Astrocyte (in vitro differentiated cells and primary cell): ENCODE measurements around the gene ZNF593OS. TPM values are rescaled to one million over a fixed set of nuclear protein-coding genes. Genes with fewer than 3 reads are reported as not detected.

ENCODE experiments used
- DNase-seq: peaks from one replicate; pipeline ENCODE4 v3.0.0-alpha.2; 2010; ENCODE audit warnings: low read depth
- FAIRE-seq: peaks from 2 replicates; lab custom pipeline; 2011; peaks lifted over from hg19 to GRCh38; lab: Jason Lieb, UNC
- H2AFZ ChIP-seq: 2 replicates; pipeline ENCODE4 v1.6.0; 2012; ENCODE audit warnings: low read depth, low read length, inconsistent platforms
- H3K27ac ChIP-seq: 2 replicates; pipeline ENCODE4 v1.5.1; 2011; ENCODE audit warnings: low read depth, low read length, inconsistent platforms
- H3K27me3 ChIP-seq: 2 replicates; pipeline ENCODE4 v1.6.0; 2011; ENCODE audit warnings: low read length, inconsistent platforms; ENCODE audit not compliant: insufficient read depth
- H3K36me3 ChIP-seq: 2 replicates; pipeline ENCODE4 v1.5.1; 2011; ENCODE audit warnings: low read length, inconsistent platforms; ENCODE audit not compliant: insufficient read depth
- H3K4me1 ChIP-seq: 2 replicates; pipeline ENCODE4 v1.5.1; 2011; ENCODE audit warnings: low read length, inconsistent platforms; ENCODE audit not compliant: insufficient read depth
- H3K4me2 ChIP-seq: 2 replicates; pipeline ENCODE4 v1.6.0; 2012; ENCODE audit warnings: low read length, inconsistent platforms
- H3K4me3 ChIP-seq: 2 replicates; pipeline ENCODE4 v1.5.1; 2011; ENCODE audit warnings: low read depth, mild to moderate bottlenecking, low read length, inconsistent platforms; ENCODE audit not compliant: insufficient read depth
- H3K79me2 ChIP-seq: 2 replicates; pipeline ENCODE4 v1.6.0; 2012; ENCODE audit warnings: mild to moderate bottlenecking, low read length, inconsistent platforms; ENCODE audit not compliant: insufficient read depth
- H3K9ac ChIP-seq: 2 replicates; pipeline ENCODE4 v1.6.0; 2012; ENCODE audit warnings: mild to moderate bottlenecking, low read length, inconsistent platforms
- H3K9me3 ChIP-seq: 2 replicates; pipeline ENCODE4 v1.5.1; 2012; ENCODE audit warnings: low read depth, mild to moderate bottlenecking, low read length, inconsistent platforms; ENCODE audit not compliant: insufficient read depth
- H4K20me1 ChIP-seq: 2 replicates; pipeline ENCODE4 v1.6.0; 2012; ENCODE audit warnings: low read length, inconsistent platforms; ENCODE audit not compliant: insufficient read depth
- H3K27ac Mint-ChIP-seq: one replicate; pipeline ENCODE4 v1.8.0; 2021; ENCODE audit warnings: mild to moderate bottlenecking, mixed read lengths; ENCODE audit not compliant: unreplicated experiment
- H3K27me3 Mint-ChIP-seq: one replicate; pipeline ENCODE4 v1.8.0; 2021; ENCODE audit warnings: low read depth, mixed read lengths; ENCODE audit not compliant: unreplicated experiment
- H3K36me3 Mint-ChIP-seq: one replicate; pipeline ENCODE4 v1.8.0; 2021; ENCODE audit warnings: low read depth, mixed read lengths; ENCODE audit not compliant: unreplicated experiment
- H3K4me1 Mint-ChIP-seq: one replicate; pipeline ENCODE4 v1.8.0; 2021; ENCODE audit warnings: low read depth, mixed read lengths; ENCODE audit not compliant: unreplicated experiment
- H3K4me3 Mint-ChIP-seq: one replicate; pipeline ENCODE4 v1.8.0; 2021; ENCODE audit warnings: mild to moderate bottlenecking, moderate library complexity, mixed read lengths; ENCODE audit not compliant: unreplicated experiment
- H3K9me3 Mint-ChIP-seq: one replicate; pipeline ENCODE4 v1.8.0; 2021; ENCODE audit warnings: mild to moderate bottlenecking, mixed read lengths; ENCODE audit not compliant: unreplicated experiment
- EZH2 ChIP-seq: IDR thresholded peaks from 2 replicates; pipeline ENCODE4 v1.6.1; 2012; ENCODE audit warnings: mild to moderate bottlenecking, low read length, inconsistent platforms; ENCODE audit not compliant: insufficient read depth
- total RNA-seq: library from RNA; stranded (reverse); gene quantifications from 2 replicates; pipeline ENCODE4 v1.2.1, GENCODE V29; 2021
- TF ChIP-seq, protein P1 (sequence below): IDR thresholded peaks from 2 replicates; pipeline ENCODE4 v1.5.1; 2011; ENCODE audit warnings: low read depth, mild to moderate bottlenecking, inconsistent platforms, low read length, moderate library complexity; ENCODE audit not compliant: insufficient read depth

ZNF593OS gene
- total RNA-seq, 1 donor from 2014 or later: not detected

DNA sequence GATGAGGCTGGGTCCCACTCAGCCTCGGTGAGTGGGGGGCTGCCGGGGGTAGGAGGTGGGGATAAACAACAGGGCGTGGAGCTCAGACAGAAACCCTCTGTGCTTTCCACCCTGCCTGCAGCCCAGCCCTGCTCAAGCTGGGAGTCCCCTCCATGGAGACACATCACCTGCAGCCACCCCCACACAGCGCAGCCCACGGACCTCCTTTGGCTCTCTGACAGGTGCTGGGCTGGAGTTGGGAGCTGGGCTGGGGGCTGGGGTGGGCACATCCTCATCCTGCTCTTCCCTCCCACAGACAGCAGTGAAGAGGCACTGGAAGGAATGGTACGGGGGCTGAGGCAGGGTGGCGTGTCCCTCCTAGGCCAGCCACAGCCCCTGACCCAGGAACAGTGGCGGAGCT is 16.8 kb upstream of the ZNF593OS start:
- Histone ChIP-seq H4K20me1 (no peaks in the 10 kb centered on the region), H3K79me2 (no peaks in the 10 kb centered on the region), H3K4me3 (no peak overlapping the region), H3K9ac (no peak overlapping the region), H2AFZ (no peak overlapping the region), H3K4me2 (no peak overlapping the region), H3K27ac (no peak overlapping the region), H3K36me3 (no peaks in the 10 kb centered on the region), H3K27me3 (peaks cover under 1% of the 10 kb centered on the region), H3K4me1 (no peaks in the 10 kb centered on the region), H3K9me3 (no peaks in the 10 kb centered on the region)
- peaks cover 5% of the 10 kb centered on the region for H3K9me3 Mint-ChIP-seq
- TF ChIP-seq EZH2: no peak
- TF ChIP-seq, protein P1, sequence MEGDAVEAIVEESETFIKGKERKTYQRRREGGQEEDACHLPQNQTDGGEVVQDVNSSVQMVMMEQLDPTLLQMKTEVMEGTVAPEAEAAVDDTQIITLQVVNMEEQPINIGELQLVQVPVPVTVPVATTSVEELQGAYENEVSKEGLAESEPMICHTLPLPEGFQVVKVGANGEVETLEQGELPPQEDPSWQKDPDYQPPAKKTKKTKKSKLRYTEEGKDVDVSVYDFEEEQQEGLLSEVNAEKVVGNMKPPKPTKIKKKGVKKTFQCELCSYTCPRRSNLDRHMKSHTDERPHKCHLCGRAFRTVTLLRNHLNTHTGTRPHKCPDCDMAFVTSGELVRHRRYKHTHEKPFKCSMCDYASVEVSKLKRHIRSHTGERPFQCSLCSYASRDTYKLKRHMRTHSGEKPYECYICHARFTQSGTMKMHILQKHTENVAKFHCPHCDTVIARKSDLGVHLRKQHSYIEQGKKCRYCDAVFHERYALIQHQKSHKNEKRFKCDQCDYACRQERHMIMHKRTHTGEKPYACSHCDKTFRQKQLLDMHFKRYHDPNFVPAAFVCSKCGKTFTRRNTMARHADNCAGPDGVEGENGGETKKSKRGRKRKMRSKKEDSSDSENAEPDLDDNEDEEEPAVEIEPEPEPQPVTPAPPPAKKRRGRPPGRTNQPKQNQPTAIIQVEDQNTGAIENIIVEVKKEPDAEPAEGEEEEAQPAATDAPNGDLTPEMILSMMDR: no peak
- no peaks in the 10 kb centered on the region for H3K4me1 Mint-ChIP-seq
- no peak overlapping the region for H3K4me3 Mint-ChIP-seq
- peaks cover 13% of the 10 kb centered on the region for H3K27me3 Mint-ChIP-seq
- H3K27ac Mint-ChIP-seq: no peak overlapping the region
- FAIRE-seq (no peak), DNase-seq (no peak)
- H3K36me3 Mint-ChIP-seq: peaks cover 5% of the 10 kb centered on the region

GRCh38 chr1:26187882-26188281 is 16.2 kb upstream of the ZNF593OS start:
- Histone ChIP-seq H3K36me3 (no peaks in the 10 kb centered on the region), H3K4me1 (no peaks in the 10 kb centered on the region), H3K4me2 (no peak overlapping the region), H4K20me1 (no peaks in the 10 kb centered on the region), H3K27me3 (no peaks in the 10 kb centered on the region), H3K4me3 (no peak overlapping the region), H3K9me3 (no peaks in the 10 kb centered on the region), H3K9ac (no peak overlapping the region), H3K79me2 (no peaks in the 10 kb centered on the region), H2AFZ (no peak overlapping the region), H3K27ac (no peak overlapping the region)
- no peak overlapping the region for H3K4me3 Mint-ChIP-seq
- H3K9me3 Mint-ChIP-seq: peaks cover 5% of the 10 kb centered on the region
- H3K4me1 Mint-ChIP-seq: no peaks in the 10 kb centered on the region
- H3K27me3 Mint-ChIP-seq: peaks cover 11% of the 10 kb centered on the region
- DNase-seq: no peak
- peaks cover 5% of the 10 kb centered on the region for H3K36me3 Mint-ChIP-seq
- TF ChIP-seq, protein P1: no peak
- no peak for TF ChIP-seq EZH2
- no peak overlapping the region for H3K27ac Mint-ChIP-seq
- FAIRE-seq: no peak

DNA sequence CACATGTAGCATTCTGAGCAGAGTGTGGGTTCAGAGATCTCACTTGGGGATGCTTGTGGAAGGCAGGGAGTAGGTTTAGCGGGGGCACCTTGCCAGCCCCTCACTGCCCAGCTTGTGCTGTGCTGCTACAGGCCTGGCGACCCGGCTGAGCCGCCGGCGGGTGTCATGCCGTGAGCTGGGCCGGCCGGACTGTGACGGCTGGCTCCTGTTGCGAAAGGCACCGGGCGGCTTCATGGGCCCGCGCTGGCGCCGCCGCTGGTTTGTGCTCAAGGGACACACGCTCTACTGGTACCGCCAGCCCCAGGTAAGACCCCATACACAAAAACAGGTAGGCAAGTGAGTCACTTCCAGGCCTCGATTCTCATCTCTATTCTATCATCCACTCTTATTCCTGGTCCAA is 13.3 kb upstream of the ZNF593OS start:
- Histone ChIP-seq H3K27me3 (no peaks in the 10 kb centered on the region), H4K20me1 (no peaks in the 10 kb centered on the region), H2AFZ (no peak overlapping the region), H3K4me2 (no peak overlapping the region), H3K79me2 (no peaks in the 10 kb centered on the region), H3K4me3 (no peak overlapping the region), H3K9me3 (no peaks in the 10 kb centered on the region), H3K4me1 (no peaks in the 10 kb centered on the region), H3K9ac (no peak overlapping the region), H3K36me3 (no peaks in the 10 kb centered on the region), H3K27ac (no peak overlapping the region)
- no peaks in the 10 kb centered on the region for H3K9me3 Mint-ChIP-seq
- H3K27me3 Mint-ChIP-seq: peaks cover 6% of the 10 kb centered on the region
- no peak for DNase-seq
- H3K4me3 Mint-ChIP-seq: no peak overlapping the region
- H3K27ac Mint-ChIP-seq: no peak overlapping the region
- peaks cover 4% of the 10 kb centered on the region for H3K4me1 Mint-ChIP-seq
- no peak for FAIRE-seq
- H3K36me3 Mint-ChIP-seq: peaks cover 8% of the 10 kb centered on the region
- TF ChIP-seq, protein P1: no peak
- no peak for TF ChIP-seq EZH2
